ENCODE results near the gene STIM1.
"Not testable (repeated sequence)": the region's sequence is repeated elsewhere in the genome, so short reads cannot be mapped to it uniquely, and the experiment has no call there.

Gene STIM1

GRCh38 chr11:4050138-4050537, 194.7 kb downstream of the STIM1 start:
- Mint-ChIP-seq H3K27me3 (no peaks in the 10 kb centered on the region), H3K9me3 (no peaks in the 10 kb centered on the region), H3K36me3 (ENCODE audit: low read depth) (peaks cover 20% of the 10 kb centered on the region), H3K4me3 (no peak overlapping the region), H3K4me1 (ENCODE audit: low read depth) (peaks cover 12% of the 10 kb centered on the region), H3K27ac (no peak overlapping the region)

GRCh38 chr11:4053200-4053599, 197.7 kb downstream of the STIM1 start:
- H3K9me3 Mint-ChIP-seq, H3K27ac Mint-ChIP-seq, H3K4me3 Mint-ChIP-seq, H3K27me3 Mint-ChIP-seq: not testable (repeated sequence)
- Mint-ChIP-seq H3K4me1 (ENCODE audit: low read depth) (peaks cover 24% of the 10 kb centered on the region), H3K36me3 (ENCODE audit: low read depth) (peaks cover 22% of the 10 kb centered on the region)

- Mint-ChIP-seq H3K4me1 (ENCODE audit: low read depth) (peaks cover 31% of the 10 kb centered on the region), H3K27ac (no peak overlapping the region), H3K27me3 (no peaks in the 10 kb centered on the region), H3K36me3 (ENCODE audit: low read depth) (peaks cover 36% of the 10 kb centered on the region), H3K9me3 (no peaks in the 10 kb centered on the region), H3K4me3 (no peak overlapping the region)
These were observed 199.2 kb downstream of the STIM1 start for GRCh38 chr11:4054643-4055042.

- Mint-ChIP-seq H3K27ac (no peak overlapping the region), H3K36me3 (ENCODE audit: low read depth) (peaks cover 43% of the 10 kb centered on the region)
These were observed 204.0 kb downstream of the STIM1 start for GRCh38 chr11:4059424-4059823.

GRCh38 chr11:4060182-4060923, 204.9 kb downstream of the STIM1 start:
- no peaks in the 10 kb centered on the region for H3K27me3 Mint-ChIP-seq
- H3K36me3 Mint-ChIP-seq (ENCODE audit: low read depth), result peaks cover 43% of the 10 kb centered on the region
- no peak overlapping the region for H3K27ac Mint-ChIP-seq
- no peak overlapping the region for H3K4me3 Mint-ChIP-seq
- peaks cover 43% of the 10 kb centered on the region for H3K4me1 Mint-ChIP-seq (ENCODE audit: low read depth)
- H3K9me3 Mint-ChIP-seq, result no peaks in the 10 kb centered on the region

More at GRCh38 chr11:4059424-4059823, 204.0 kb downstream of the STIM1 start:
- no peak overlapping the region for H3K4me3 Mint-ChIP-seq
- H3K4me1 Mint-ChIP-seq (ENCODE audit: low read depth), result peaks cover 34% of the 10 kb centered on the region
- no peaks in the 10 kb centered on the region for H3K9me3 Mint-ChIP-seq
- no peaks in the 10 kb centered on the region for H3K27me3 Mint-ChIP-seq

- H3K4me1 Mint-ChIP-seq (ENCODE audit: low read depth), result peaks cover 51% of the 10 kb centered on the region
- no peaks in the 10 kb centered on the region for H3K27me3 Mint-ChIP-seq
- no peaks in the 10 kb centered on the region for H3K9me3 Mint-ChIP-seq
- no peak overlapping the region for H3K27ac Mint-ChIP-seq
- H3K36me3 Mint-ChIP-seq (ENCODE audit: low read depth), result peaks cover 42% of the 10 kb centered on the region
- no peak overlapping the region for H3K4me3 Mint-ChIP-seq
These were observed 206.2 kb downstream of the STIM1 start for GRCh38 chr11:4061700-4062099.

GRCh38 chr11:4063348-4063747, 207.9 kb downstream of the STIM1 start:
- H3K36me3 Mint-ChIP-seq (ENCODE audit: low read depth), result peaks cover 41% of the 10 kb centered on the region
- H3K4me1 Mint-ChIP-seq (ENCODE audit: low read depth), result peaks cover 51% of the 10 kb centered on the region
- no peak overlapping the region for H3K4me3 Mint-ChIP-seq
- H3K27me3 Mint-ChIP-seq, result no peaks in the 10 kb centered on the region
- no peak overlapping the region for H3K27ac Mint-ChIP-seq
- no peaks in the 10 kb centered on the region for H3K9me3 Mint-ChIP-seq

- peak overlapping the region; percentile 74 for H3K27ac Mint-ChIP-seq
- H3K4me1 Mint-ChIP-seq (ENCODE audit: low read depth), result peaks cover 53% of the 10 kb centered on the region
- H3K36me3 Mint-ChIP-seq (ENCODE audit: low read depth), result peaks cover 31% of the 10 kb centered on the region
- H3K27me3 Mint-ChIP-seq, result no peaks in the 10 kb centered on the region
- no peak overlapping the region for H3K4me3 Mint-ChIP-seq
- H3K9me3 Mint-ChIP-seq, result no peaks in the 10 kb centered on the region
These were observed 209.0 kb downstream of the STIM1 start for GRCh38 chr11:4064278-4064955.

GRCh38 chr11:4065086-4065485, 209.6 kb downstream of the STIM1 start:
- no peak overlapping the region for H3K27ac Mint-ChIP-seq
- H3K36me3 Mint-ChIP-seq (ENCODE audit: low read depth), result peaks cover 26% of the 10 kb centered on the region
- H3K9me3 Mint-ChIP-seq, result no peaks in the 10 kb centered on the region
- H3K27me3 Mint-ChIP-seq, result no peaks in the 10 kb centered on the region
- H3K4me3 Mint-ChIP-seq, result no peak overlapping the region
- H3K4me1 Mint-ChIP-seq (ENCODE audit: low read depth), result peaks cover 55% of the 10 kb centered on the region

GRCh38 chr11:4065601-4066377, 210.3 kb downstream of the STIM1 start:
- peaks cover 25% of the 10 kb centered on the region for H3K36me3 Mint-ChIP-seq (ENCODE audit: low read depth)

GRCh38 chr11:4066910-4067309, 211.4 kb downstream of the STIM1 start:
- Mint-ChIP-seq H3K4me3 (no peak overlapping the region), H3K9me3 (no peaks in the 10 kb centered on the region), H3K27ac (peak overlapping the region; percentile 17), H3K27me3 (no peaks in the 10 kb centered on the region), H3K4me1 (ENCODE audit: low read depth) (peaks cover 56% of the 10 kb centered on the region), H3K36me3 (ENCODE audit: low read depth) (peaks cover 20% of the 10 kb centered on the region)

More at GRCh38 chr11:4065601-4066377, 210.3 kb downstream of the STIM1 start:
- H3K4me1 Mint-ChIP-seq (ENCODE audit: low read depth), result peaks cover 55% of the 10 kb centered on the region
- H3K9me3 Mint-ChIP-seq, result no peaks in the 10 kb centered on the region
- H3K27me3 Mint-ChIP-seq, result no peaks in the 10 kb centered on the region
- H3K4me3 Mint-ChIP-seq, result no peak overlapping the region
- no peak overlapping the region for H3K27ac Mint-ChIP-seq

GRCh38 chr11:4068962-4069361, 213.5 kb downstream of the STIM1 start:
- Mint-ChIP-seq H3K27me3 (no peaks in the 10 kb centered on the region), H3K9me3 (no peaks in the 10 kb centered on the region), H3K4me3 (no peak overlapping the region), H3K36me3 (ENCODE audit: low read depth) (peaks cover 30% of the 10 kb centered on the region), H3K27ac (peak overlapping the region; percentile 69), H3K4me1 (ENCODE audit: low read depth) (peaks cover 69% of the 10 kb centered on the region)

GRCh38 chr11:4071325-4071724, 215.9 kb downstream of the STIM1 start:
- peaks cover 40% of the 10 kb centered on the region for H3K36me3 Mint-ChIP-seq (ENCODE audit: low read depth)
- no peak overlapping the region for H3K27ac Mint-ChIP-seq
- H3K27me3 Mint-ChIP-seq, result no peaks in the 10 kb centered on the region
- H3K9me3 Mint-ChIP-seq, result no peaks in the 10 kb centered on the region
- no peak overlapping the region for H3K4me3 Mint-ChIP-seq
- H3K4me1 Mint-ChIP-seq (ENCODE audit: low read depth), result peaks cover 47% of the 10 kb centered on the region

GRCh38 chr11:4071914-4072313, 216.4 kb downstream of the STIM1 start:
- H3K4me3 Mint-ChIP-seq, result no peak overlapping the region
- no peak overlapping the region for H3K27ac Mint-ChIP-seq
- H3K4me1 Mint-ChIP-seq (ENCODE audit: low read depth), result peaks cover 45% of the 10 kb centered on the region
- no peaks in the 10 kb centered on the region for H3K9me3 Mint-ChIP-seq
- H3K36me3 Mint-ChIP-seq (ENCODE audit: low read depth), result peaks cover 35% of the 10 kb centered on the region
- H3K27me3 Mint-ChIP-seq, result no peaks in the 10 kb centered on the region

- Mint-ChIP-seq H3K36me3 (ENCODE audit: low read depth) (peaks cover 32% of the 10 kb centered on the region), H3K4me3 (no peak overlapping the region), H3K9me3 (no peaks in the 10 kb centered on the region), H3K27me3 (no peaks in the 10 kb centered on the region), H3K27ac (no peak overlapping the region), H3K4me1 (ENCODE audit: low read depth) (peaks cover 36% of the 10 kb centered on the region)
These were observed 217.3 kb downstream of the STIM1 start for GRCh38 chr11:4072668-4073285.
